Suprapubic skin (tissue), 3 donors: ENCODE measurements around the gene AMOTL1.

Experiments used
- EP300 ChIP-seq: sonication (generic); formaldehyde crosslinking; IDR thresholded peaks from one replicate; pipeline ENCODE4 v1.6.1; 2017; ENCODE audit warnings: antibody characterized with exemption
- POLR2A ChIP-seq, 2 donors: fragments of 450-650 bp; IDR thresholded peaks; one replicate each; pipeline ENCODE4 v1.6.1; 2017; ENCODE audit warnings: antibody characterized with exemption in 2 of 2, mild to moderate bottlenecking in 2 of 2, moderate library complexity in 2 of 2
- TF ChIP-seq, protein P1 (sequence below), 2 donors: fragments of 200-600 bp in 1 of 2; fragments of 450-650 bp in 1 of 2; sonication (generic) in 1 of 2; IDR thresholded peaks; one replicate each; pipeline ENCODE4 v1.5.1; 2016 to 2019; ENCODE audit warnings: antibody characterized with exemption in 2 of 2, mild to moderate bottlenecking in 1 of 2, moderate library complexity in 1 of 2

DNA sequence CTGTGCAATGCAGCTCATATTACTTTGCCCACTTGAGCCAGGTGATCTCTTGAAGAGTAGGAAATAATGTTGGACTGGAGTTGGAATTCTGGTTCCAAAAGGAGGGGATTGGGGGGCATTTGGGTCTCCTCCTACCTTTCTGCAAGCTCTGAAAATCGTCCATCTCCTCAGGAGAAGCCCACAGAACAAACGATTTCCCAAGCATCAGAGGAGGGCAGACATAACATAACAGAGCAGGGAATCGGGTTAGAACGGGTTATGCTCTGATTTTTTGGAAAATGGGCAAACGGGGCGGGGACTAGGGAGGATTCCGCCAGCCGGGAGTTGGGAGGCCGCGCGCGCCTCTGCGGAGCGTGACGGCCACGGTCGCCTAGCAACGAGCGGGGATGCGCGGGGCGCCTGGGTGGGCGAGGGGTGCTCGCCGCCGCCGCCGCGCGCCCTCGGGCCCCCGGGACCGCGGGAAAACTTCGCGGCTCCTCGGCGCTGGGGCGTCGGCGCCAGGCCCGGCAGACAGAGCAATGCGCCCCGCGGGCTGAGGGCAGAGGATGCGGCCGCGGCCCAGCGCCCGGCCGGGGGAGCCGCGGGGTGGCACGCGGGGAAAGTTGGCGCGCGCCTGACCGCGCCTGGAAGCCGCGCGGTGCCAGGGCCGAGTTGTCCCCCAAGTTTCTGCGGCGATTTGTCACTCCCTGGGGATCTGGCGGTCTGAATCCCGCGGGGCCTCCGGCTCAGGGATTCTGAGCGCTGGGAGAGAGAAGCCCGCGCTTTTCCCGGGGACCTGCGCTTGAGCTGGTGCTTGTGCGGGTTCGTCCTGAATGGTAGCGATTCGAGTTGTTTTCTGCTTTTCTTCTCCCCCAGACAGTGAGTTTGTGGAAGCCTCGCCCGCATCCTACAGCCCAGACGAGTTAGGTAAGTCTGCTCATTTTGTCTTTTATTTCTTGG is 27.8 kb upstream of the AMOTL1 start:
- TF ChIP-seq POLR2A (IDR thresholded peaks at IDR 0.05) (no peak), EP300 (no peak)
- TF ChIP-seq, protein P1, sequence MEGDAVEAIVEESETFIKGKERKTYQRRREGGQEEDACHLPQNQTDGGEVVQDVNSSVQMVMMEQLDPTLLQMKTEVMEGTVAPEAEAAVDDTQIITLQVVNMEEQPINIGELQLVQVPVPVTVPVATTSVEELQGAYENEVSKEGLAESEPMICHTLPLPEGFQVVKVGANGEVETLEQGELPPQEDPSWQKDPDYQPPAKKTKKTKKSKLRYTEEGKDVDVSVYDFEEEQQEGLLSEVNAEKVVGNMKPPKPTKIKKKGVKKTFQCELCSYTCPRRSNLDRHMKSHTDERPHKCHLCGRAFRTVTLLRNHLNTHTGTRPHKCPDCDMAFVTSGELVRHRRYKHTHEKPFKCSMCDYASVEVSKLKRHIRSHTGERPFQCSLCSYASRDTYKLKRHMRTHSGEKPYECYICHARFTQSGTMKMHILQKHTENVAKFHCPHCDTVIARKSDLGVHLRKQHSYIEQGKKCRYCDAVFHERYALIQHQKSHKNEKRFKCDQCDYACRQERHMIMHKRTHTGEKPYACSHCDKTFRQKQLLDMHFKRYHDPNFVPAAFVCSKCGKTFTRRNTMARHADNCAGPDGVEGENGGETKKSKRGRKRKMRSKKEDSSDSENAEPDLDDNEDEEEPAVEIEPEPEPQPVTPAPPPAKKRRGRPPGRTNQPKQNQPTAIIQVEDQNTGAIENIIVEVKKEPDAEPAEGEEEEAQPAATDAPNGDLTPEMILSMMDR (IDR thresholded peaks at IDR 0.05): no peak
